ENCODE measurements around the gene C3orf33. TPM values are rescaled to one million over a fixed set of nuclear protein-coding genes. Genes with fewer than 3 reads are reported as not detected.

The C3orf33 gene
- total RNA-seq, 1 experiment from 2014 or later = 9.5 TPM

DNA sequence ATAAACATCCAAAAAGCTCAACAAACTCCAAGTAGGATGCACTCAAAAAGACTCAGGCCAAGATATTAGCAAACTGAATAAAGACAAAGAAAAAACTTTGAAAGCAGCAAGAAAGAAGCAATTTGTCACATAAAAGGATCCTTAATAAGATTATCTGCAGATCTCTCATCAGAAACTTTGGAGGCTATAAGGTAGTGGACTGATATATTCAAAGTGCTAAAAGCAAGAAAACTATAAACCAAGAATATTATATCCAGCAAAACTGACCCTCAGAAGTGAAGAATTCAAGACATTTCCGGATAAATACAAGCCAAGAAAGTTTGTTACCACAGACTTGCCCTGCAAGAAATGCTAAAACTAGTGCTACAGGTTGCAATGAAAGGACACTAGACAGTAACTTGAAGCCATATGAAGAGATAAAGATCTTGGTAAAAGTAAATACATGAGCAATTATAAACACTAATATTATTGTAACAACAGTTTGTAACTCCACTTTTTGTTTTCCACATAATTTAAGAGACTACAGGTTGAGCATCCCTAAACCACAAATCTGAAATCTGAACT, 23.6 kb downstream of the C3orf33 start:
- DNase-seq = no peak
- Mint-ChIP-seq H3K27me3 (ENCODE audit: unreplicated experiment) (no peaks in the 10 kb centered on the region), H3K9me3 (ENCODE audit: low read depth, unreplicated experiment) (peaks cover 4% of the 10 kb centered on the region), H3K36me3 (ENCODE audit: insufficient read depth, unreplicated experiment) (no peaks in the 10 kb centered on the region), H3K4me1 (ENCODE audit: low read depth, unreplicated experiment) (peaks cover 5% of the 10 kb centered on the region), H3K27ac (ENCODE audit: unreplicated experiment) (no peak overlapping the region), H3K4me3 (ENCODE audit: low read depth, unreplicated experiment) (no peak overlapping the region)
- BruUV-seq (replicated peaks) = no TSS peak
- TF ChIP-seq, protein P1, sequence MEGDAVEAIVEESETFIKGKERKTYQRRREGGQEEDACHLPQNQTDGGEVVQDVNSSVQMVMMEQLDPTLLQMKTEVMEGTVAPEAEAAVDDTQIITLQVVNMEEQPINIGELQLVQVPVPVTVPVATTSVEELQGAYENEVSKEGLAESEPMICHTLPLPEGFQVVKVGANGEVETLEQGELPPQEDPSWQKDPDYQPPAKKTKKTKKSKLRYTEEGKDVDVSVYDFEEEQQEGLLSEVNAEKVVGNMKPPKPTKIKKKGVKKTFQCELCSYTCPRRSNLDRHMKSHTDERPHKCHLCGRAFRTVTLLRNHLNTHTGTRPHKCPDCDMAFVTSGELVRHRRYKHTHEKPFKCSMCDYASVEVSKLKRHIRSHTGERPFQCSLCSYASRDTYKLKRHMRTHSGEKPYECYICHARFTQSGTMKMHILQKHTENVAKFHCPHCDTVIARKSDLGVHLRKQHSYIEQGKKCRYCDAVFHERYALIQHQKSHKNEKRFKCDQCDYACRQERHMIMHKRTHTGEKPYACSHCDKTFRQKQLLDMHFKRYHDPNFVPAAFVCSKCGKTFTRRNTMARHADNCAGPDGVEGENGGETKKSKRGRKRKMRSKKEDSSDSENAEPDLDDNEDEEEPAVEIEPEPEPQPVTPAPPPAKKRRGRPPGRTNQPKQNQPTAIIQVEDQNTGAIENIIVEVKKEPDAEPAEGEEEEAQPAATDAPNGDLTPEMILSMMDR (IDR thresholded peaks at IDR 0.05; ENCODE audit: unreplicated experiment) = no peak
- intact Hi-C loops (cut with micrococcal nuclease; ENCODE audit: unreplicated experiment) = no loop called here
- CTCF ChIA-PET = interaction anchor here (1.0 kb wide), 1 partner anchor 11 kb away, joined by 11 read pairs; no protein-coding TSS in a partner anchor

GRCh38 chr3:155780291-155780690, 25.8 kb downstream of the C3orf33 start:
- Mint-ChIP-seq H3K9me3 (ENCODE audit: low read depth, unreplicated experiment) (peaks cover 4% of the 10 kb centered on the region), H3K36me3 (ENCODE audit: insufficient read depth, unreplicated experiment) (no peaks in the 10 kb centered on the region), H3K27ac (ENCODE audit: unreplicated experiment) (no peak overlapping the region), H3K4me1 (ENCODE audit: low read depth, unreplicated experiment) (no peaks in the 10 kb centered on the region), H3K4me3 (ENCODE audit: low read depth, unreplicated experiment) (no peak overlapping the region), H3K27me3 (ENCODE audit: unreplicated experiment) (no peaks in the 10 kb centered on the region)
- CTCF ChIA-PET = no interaction called here
- DNase-seq = no peak
- TF ChIP-seq, protein P1 (IDR thresholded peaks at IDR 0.05; ENCODE audit: unreplicated experiment) = no peak
- intact Hi-C loops (cut with micrococcal nuclease; ENCODE audit: unreplicated experiment) = no loop called here
- BruUV-seq (replicated peaks) = no TSS peak

- Mint-ChIP-seq H3K4me1 (ENCODE audit: low read depth, unreplicated experiment) (no peaks in the 10 kb centered on the region), H3K27me3 (ENCODE audit: unreplicated experiment) (no peaks in the 10 kb centered on the region), H3K4me3 (ENCODE audit: low read depth, unreplicated experiment) (no peak overlapping the region), H3K36me3 (ENCODE audit: insufficient read depth, unreplicated experiment) (peaks cover 5% of the 10 kb centered on the region), H3K9me3 (ENCODE audit: low read depth, unreplicated experiment) (peaks cover 4% of the 10 kb centered on the region), H3K27ac (ENCODE audit: unreplicated experiment) (no peak overlapping the region)
- DNase-seq = no peak
- CTCF ChIA-PET = no interaction called here
- BruUV-seq (replicated peaks) = no TSS peak
- TF ChIP-seq, protein P1 (IDR thresholded peaks at IDR 0.05; ENCODE audit: unreplicated experiment) = no peak
- intact Hi-C loops (cut with micrococcal nuclease; ENCODE audit: unreplicated experiment) = no loop called here
Observed at GRCh38 chr3:155778462-155778861, 27.6 kb downstream of the C3orf33 start.

DNA sequence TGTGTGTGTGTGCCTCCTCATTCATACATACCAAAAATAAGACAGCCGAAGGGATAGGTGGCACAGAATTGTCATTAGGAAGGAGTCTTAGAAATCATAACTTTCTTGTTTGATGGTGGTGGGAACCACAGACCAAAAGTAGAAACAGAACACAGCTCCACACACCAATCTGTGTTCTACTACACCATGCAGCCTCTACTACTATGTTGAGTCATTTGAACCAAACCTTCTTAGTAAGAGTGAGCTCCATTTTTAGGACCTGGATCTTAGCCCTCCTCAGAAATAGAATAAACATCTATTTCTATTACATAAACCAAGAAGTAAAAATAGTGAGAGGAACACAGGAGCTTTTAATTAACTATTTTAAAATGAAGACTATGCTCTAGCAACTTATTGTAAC, 33.3 kb downstream of the C3orf33 start:
- CTCF ChIA-PET = interaction anchor here (0.7 to 0.8 kb wide), 2 partner anchors 107 to 1189 kb away, joined by 3 read pairs; no protein-coding TSS in a partner anchor
- BruUV-seq (replicated peaks) = no TSS peak
- H3K27me3 Mint-ChIP-seq (ENCODE audit: unreplicated experiment) = no peaks in the 10 kb centered on the region
- H3K27ac Mint-ChIP-seq (ENCODE audit: unreplicated experiment) = no peak overlapping the region
- H3K9me3 Mint-ChIP-seq (ENCODE audit: low read depth, unreplicated experiment) = no peaks in the 10 kb centered on the region
- no peak for DNase-seq
- intact Hi-C loops (cut with micrococcal nuclease; ENCODE audit: unreplicated experiment) = no loop called here
- TF ChIP-seq, protein P1 (IDR thresholded peaks at IDR 0.05; ENCODE audit: unreplicated experiment) = no peak
- H3K36me3 Mint-ChIP-seq (ENCODE audit: insufficient read depth, unreplicated experiment) = peaks cover 14% of the 10 kb centered on the region
- no peak overlapping the region for H3K4me3 Mint-ChIP-seq (ENCODE audit: low read depth, unreplicated experiment)
- H3K4me1 Mint-ChIP-seq (ENCODE audit: low read depth, unreplicated experiment) = no peaks in the 10 kb centered on the region

All from Calu3 (cell line).